Measurements from ENCODE around the gene LPCAT3.
A peak's percentile ranks its signal among the peaks of the same experiment; 100 is the strongest.

The LPCAT3 gene

GRCh38 chr12:6951551-6952120 is 66.6 kb downstream of the LPCAT3 start:
- no peaks in the 10 kb centered on the region for H3K27me3 ChIP-seq (ENCODE audit: control insufficient read depth, insufficient read depth, low read length)
- no peak overlapping the region for H3K4me3 ChIP-seq (ENCODE audit: low read depth, low read length)
- H3K36me3 ChIP-seq (ENCODE audit: control insufficient read depth, insufficient read depth, low read length): no peaks in the 10 kb centered on the region
- no peak overlapping the region; the same call in 1 of the 2 replicates for H3K27ac ChIP-seq (ENCODE audit: low read depth, low read length)
- H3K9me3 ChIP-seq (ENCODE audit: control insufficient read depth, insufficient read depth, low read depth, low read length): no peaks in the 10 kb centered on the region
- peaks cover 33% of the 10 kb centered on the region for H3K4me1 ChIP-seq (ENCODE audit: control insufficient read depth, insufficient read depth, low read length)
- no peak overlapping the region for H3K9ac ChIP-seq (ENCODE audit: low read length)

DNA sequence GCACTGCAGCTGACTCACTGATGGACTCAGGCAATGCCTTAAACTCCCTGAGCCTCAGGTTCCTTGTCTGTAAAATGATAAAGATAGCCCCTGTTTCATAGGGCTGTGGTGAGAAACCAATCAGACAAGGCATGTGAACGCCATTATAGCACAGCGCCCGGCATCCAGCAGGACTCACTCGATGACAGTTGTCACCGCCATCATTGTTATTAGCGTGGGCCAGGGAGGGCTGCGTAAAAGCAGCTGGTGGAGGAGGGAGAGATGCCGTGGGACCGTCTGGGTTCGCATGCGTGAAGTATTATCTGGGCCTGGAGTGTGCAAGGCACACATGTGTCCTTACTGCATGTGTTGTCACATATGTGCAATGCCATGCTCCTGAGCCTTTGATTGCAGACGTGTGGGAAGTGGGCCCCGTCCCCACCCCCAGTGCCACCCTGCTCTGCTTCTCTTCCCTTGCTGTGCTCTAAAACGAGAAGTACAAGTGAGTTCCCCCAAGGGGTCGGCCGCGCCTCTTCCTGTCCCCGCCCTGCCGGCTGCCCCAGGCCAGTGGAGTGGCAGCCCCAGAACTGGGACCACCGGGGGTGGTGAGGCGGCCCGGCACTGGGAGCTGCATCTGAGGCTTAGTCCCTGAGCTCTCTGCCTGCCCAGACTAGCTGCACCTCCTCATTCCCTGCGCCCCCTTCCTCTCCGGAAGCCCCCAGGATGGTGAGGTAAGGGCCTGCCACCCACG is 67.3 kb downstream of the LPCAT3 start, which contains the start of gene PTPN6:
Gene PTPN6, plus strand, starts transcription at position 546 of the 730 bp plus-strand sequence. Its CDS starts 157 bp downstream, at position 703.
- peaks cover 33% of the 10 kb centered on the region for H3K4me1 ChIP-seq (ENCODE audit: control insufficient read depth, insufficient read depth, low read length)
- H3K9me3 ChIP-seq (ENCODE audit: control insufficient read depth, insufficient read depth, low read depth, low read length): no peaks in the 10 kb centered on the region
- no peak within 1 kb of the TSS; the same call in 1 of the 2 replicates for H3K27ac ChIP-seq (ENCODE audit: low read depth, low read length)

GRCh38 chr12:6950401-6950801 is 67.9 kb downstream of the LPCAT3 start:
- Histone ChIP-seq H3K9me3 (ENCODE audit: control insufficient read depth, insufficient read depth, low read depth, low read length) (no peaks in the 10 kb centered on the region), H3K36me3 (ENCODE audit: control insufficient read depth, insufficient read depth, low read length) (no peaks in the 10 kb centered on the region), H3K9ac (ENCODE audit: low read length) (no peak overlapping the region), H3K27ac (ENCODE audit: low read depth, low read length) (no peak overlapping the region), H3K4me1 (ENCODE audit: control insufficient read depth, insufficient read depth, low read length) (peaks cover 39% of the 10 kb centered on the region), H3K27me3 (ENCODE audit: control insufficient read depth, insufficient read depth, low read length) (no peaks in the 10 kb centered on the region), H3K4me3 (ENCODE audit: low read depth, low read length) (no peak overlapping the region)

More for the DNA sequence above, 67.3 kb downstream of the LPCAT3 start, which contains the start of gene PTPN6:
- Histone ChIP-seq H3K36me3 (ENCODE audit: control insufficient read depth, insufficient read depth, low read length) (no peaks in the 10 kb centered on the region), H3K27me3 (ENCODE audit: control insufficient read depth, insufficient read depth, low read length) (no peaks in the 10 kb centered on the region), H3K4me3 (ENCODE audit: low read depth, low read length) (no peak within 1 kb of the TSS), H3K9ac (ENCODE audit: low read length) (no peak within 1 kb of the TSS)

GRCh38 chr12:6948873-6949594 is 69.2 kb downstream of the LPCAT3 start:
- Histone ChIP-seq H3K36me3 (ENCODE audit: control insufficient read depth, insufficient read depth, low read length) (no peaks in the 10 kb centered on the region), H3K9me3 (ENCODE audit: control insufficient read depth, insufficient read depth, low read depth, low read length) (no peaks in the 10 kb centered on the region), H3K4me3 (ENCODE audit: low read depth, low read length) (no peak overlapping the region), H3K27ac (ENCODE audit: low read depth, low read length) (no peak overlapping the region), H3K27me3 (ENCODE audit: control insufficient read depth, insufficient read depth, low read length) (no peaks in the 10 kb centered on the region), H3K4me1 (ENCODE audit: control insufficient read depth, insufficient read depth, low read length) (peaks cover 46% of the 10 kb centered on the region), H3K9ac (ENCODE audit: low read length) (no peak overlapping the region)

- H3K4me3 ChIP-seq (ENCODE audit: low read depth, low read length): no peak overlapping the region
- H3K27ac ChIP-seq (ENCODE audit: low read depth, low read length): no peak overlapping the region
These were observed 70.7 kb downstream of the LPCAT3 start for GRCh38 chr12:6947615-6948014.

DNA sequence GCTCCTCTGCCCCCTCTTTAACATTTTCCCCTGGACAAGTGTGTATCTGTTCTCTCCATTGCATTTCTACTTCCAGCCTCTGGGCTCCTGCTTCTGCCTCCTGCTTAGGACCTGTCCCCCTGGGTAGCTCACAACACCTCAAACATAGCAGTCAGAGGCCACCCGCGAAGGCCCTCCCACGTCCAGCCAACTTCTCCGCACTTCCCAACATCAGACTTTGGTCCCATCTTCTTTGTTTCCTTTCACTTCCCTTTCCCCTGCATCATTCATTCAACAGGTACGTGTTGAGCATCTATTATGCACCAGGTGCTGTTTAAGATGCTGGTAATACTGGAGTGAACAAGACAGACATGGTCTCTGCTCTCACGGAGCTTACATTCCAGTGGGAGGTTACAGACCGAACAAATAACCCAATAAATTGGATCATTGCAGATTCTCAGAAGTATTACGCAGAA is 71.3 kb downstream of the LPCAT3 start:
- H3K4me3 ChIP-seq (ENCODE audit: low read depth, low read length): peak overlapping the region; percentile 84

More at GRCh38 chr12:6947615-6948014, 70.7 kb downstream of the LPCAT3 start:
- Histone ChIP-seq H3K9me3 (ENCODE audit: control insufficient read depth, insufficient read depth, low read depth, low read length) (no peaks in the 10 kb centered on the region), H3K36me3 (ENCODE audit: control insufficient read depth, insufficient read depth, low read length) (no peaks in the 10 kb centered on the region), H3K27me3 (ENCODE audit: control insufficient read depth, insufficient read depth, low read length) (no peaks in the 10 kb centered on the region), H3K4me1 (ENCODE audit: control insufficient read depth, insufficient read depth, low read length) (peaks cover 41% of the 10 kb centered on the region), H3K9ac (ENCODE audit: low read length) (no peak overlapping the region)

DNA sequence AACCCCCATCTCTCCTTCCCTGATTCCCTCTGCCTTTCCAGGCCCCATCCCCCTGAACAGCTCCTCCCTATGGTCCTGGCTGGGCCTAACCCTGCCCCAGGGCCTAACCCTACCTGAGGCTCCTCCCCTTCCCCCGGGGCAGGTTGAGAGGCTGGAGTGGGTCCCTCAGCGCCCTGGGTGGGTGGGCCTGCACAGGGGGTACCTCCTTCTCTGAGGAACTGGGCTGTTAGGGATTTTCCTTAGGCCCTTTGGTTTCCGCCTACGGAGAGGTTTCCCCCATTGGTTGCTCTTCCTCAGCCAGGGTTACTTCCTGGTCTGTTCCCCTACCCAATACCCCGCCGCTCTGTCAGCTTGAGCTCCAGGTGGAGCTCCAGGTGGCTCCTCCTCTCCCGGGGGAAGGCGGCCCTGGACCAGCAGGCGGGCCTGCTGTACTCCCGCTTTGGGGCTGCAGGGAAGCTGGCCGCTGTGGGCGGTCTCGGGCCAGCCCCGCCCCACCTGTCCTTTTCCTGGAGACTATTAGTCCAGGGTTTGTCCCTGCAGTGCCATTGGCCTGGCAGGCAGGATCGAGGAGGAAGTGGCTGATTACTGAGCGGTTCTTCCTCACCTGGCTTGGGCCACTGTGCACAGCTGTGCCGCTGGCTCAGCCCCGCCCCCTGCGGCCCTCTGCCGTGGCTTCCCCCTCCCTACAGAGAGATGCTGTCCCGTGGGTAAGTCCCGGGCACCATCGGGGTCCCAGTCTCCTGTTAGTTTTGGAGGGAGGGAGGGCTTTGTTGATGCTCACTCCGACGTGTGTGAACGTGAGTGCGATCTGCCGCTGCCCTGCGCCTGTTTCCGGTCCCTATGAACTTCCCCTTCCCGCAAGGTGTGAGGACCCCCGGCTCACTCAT is 72.0 kb downstream of the LPCAT3 start:
- no peaks in the 10 kb centered on the region for H3K9me3 ChIP-seq (ENCODE audit: control insufficient read depth, insufficient read depth, low read depth, low read length)
- H3K9ac ChIP-seq (ENCODE audit: low read length): peak overlapping the region; percentile 57
- peak overlapping the region; percentile 84 for H3K4me3 ChIP-seq (ENCODE audit: low read depth, low read length)
- peaks cover 6% of the 10 kb centered on the region for H3K36me3 ChIP-seq (ENCODE audit: control insufficient read depth, insufficient read depth, low read length)
- no peak overlapping the region for H3K27ac ChIP-seq (ENCODE audit: low read depth, low read length)
- no peaks in the 10 kb centered on the region for H3K27me3 ChIP-seq (ENCODE audit: control insufficient read depth, insufficient read depth, low read length)
- H3K4me1 ChIP-seq (ENCODE audit: control insufficient read depth, insufficient read depth, low read length): peaks cover 30% of the 10 kb centered on the region

More for the DNA sequence above, 71.3 kb downstream of the LPCAT3 start:
- Histone ChIP-seq H3K27me3 (ENCODE audit: control insufficient read depth, insufficient read depth, low read length) (no peaks in the 10 kb centered on the region), H3K9me3 (ENCODE audit: control insufficient read depth, insufficient read depth, low read depth, low read length) (no peaks in the 10 kb centered on the region), H3K36me3 (ENCODE audit: control insufficient read depth, insufficient read depth, low read length) (no peaks in the 10 kb centered on the region), H3K27ac (ENCODE audit: low read depth, low read length) (no peak overlapping the region), H3K9ac (ENCODE audit: low read length) (peak overlapping the region; percentile 57), H3K4me1 (ENCODE audit: control insufficient read depth, insufficient read depth, low read length) (peaks cover 35% of the 10 kb centered on the region)

DNA sequence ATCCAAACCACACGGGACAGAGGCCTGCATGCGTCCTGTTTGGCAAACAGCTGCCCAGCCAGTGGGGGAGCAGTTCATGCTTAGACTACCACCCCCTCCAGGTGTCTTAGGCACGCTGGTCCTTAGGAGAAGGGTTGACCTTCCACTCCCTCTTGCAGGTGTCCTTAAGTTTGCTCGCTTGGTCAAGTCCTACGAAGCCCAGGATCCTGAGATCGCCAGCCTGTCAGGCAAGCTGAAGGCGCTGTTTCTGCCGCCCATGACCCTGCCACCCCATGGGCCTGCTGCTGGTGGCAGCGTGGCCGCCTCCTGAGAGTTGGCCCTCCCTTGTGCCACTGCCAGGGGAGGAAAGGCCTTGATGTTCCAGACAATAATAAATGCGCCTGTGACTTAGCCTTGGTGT is 72.7 kb downstream of the LPCAT3 start:
- H3K36me3 ChIP-seq (ENCODE audit: control insufficient read depth, insufficient read depth, low read length): peaks cover 12% of the 10 kb centered on the region
- H3K9me3 ChIP-seq (ENCODE audit: control insufficient read depth, insufficient read depth, low read depth, low read length): no peaks in the 10 kb centered on the region
- H3K27me3 ChIP-seq (ENCODE audit: control insufficient read depth, insufficient read depth, low read length): no peaks in the 10 kb centered on the region
- peak overlapping the region; percentile 84 for H3K4me3 ChIP-seq (ENCODE audit: low read depth, low read length)
- peak overlapping the region; percentile 21 for H3K9ac ChIP-seq (ENCODE audit: low read length)
- peaks cover 24% of the 10 kb centered on the region for H3K4me1 ChIP-seq (ENCODE audit: control insufficient read depth, insufficient read depth, low read length)
- H3K27ac ChIP-seq (ENCODE audit: low read depth, low read length): no peak overlapping the region

DNA sequence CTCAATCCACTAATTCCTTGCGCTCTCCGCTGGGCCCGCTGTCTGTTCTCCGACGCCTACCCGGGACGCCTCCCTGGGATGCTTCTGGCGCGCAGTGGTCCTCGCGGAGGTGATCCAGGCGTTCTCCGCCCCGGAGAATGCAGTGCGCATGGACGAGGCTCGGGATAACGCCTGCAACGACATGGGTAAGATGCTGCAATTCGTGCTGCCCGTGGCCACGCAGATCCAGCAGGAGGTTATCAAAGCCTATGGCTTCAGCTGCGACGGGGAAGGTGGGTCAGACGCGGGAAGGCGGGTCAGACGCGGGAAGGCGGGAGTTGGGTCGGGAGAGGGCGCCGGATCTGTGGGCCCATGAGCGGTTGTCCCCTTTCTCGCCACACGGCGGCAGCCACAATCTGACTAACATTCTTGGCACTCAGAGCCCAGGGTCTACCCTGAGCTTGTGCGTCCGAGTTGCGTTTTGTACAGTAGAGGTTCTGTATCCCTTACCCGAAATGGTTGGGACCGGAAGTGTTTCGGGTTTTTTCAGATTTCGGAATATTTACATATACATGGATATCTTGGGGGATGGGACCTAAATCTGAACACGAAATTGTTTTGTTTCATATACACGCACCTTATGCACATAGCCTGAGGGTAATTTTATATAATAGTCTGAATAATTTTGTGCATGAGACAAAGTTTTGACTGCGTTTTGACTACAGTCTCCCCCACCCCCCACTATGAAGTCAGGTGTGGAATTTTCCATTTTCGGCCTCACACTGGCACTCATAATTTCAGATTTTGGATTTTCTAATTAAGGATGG is 73.7 kb downstream of the LPCAT3 start:
- H3K9ac ChIP-seq (ENCODE audit: low read length): peak overlapping the region; percentile 94
- peak overlapping the region; percentile 99 for H3K27ac ChIP-seq (ENCODE audit: low read depth, low read length)
- no peaks in the 10 kb centered on the region for H3K27me3 ChIP-seq (ENCODE audit: control insufficient read depth, insufficient read depth, low read length)

More for the DNA sequence above, 73.7 kb downstream of the LPCAT3 start:
- Histone ChIP-seq H3K9me3 (ENCODE audit: control insufficient read depth, insufficient read depth, low read depth, low read length) (no peaks in the 10 kb centered on the region), H3K4me3 (ENCODE audit: low read depth, low read length) (peak overlapping the region; percentile 84), H3K36me3 (ENCODE audit: control insufficient read depth, insufficient read depth, low read length) (peaks cover 18% of the 10 kb centered on the region), H3K4me1 (ENCODE audit: control insufficient read depth, insufficient read depth, low read length) (peaks cover 24% of the 10 kb centered on the region)
